Memory B cell (primary cell): ENCODE results near the gene NETO1.
A peak's percentile ranks its signal among the peaks of the same experiment; 100 is the strongest.

ENCODE experiments used
- ATAC-seq: fragments of 150-1000 bp; cut with Tn5 transposase; 2 replicates; pipeline ENCODE4 v1.10.0; 2021; ENCODE audit warnings: low read depth, mild to moderate bottlenecking, moderate library complexity
- DNase-seq, 2 donors: peaks; one replicate each; pipeline ENCODE4 v3.0.0; 2022; ENCODE audit warnings: low spot score in 2 of 2
- H3K27ac Mint-ChIP-seq: one replicate; pipeline ENCODE4 v1.8.0; 2022; ENCODE audit warnings: mild to moderate bottlenecking, moderate library complexity, mixed read lengths
- H3K27me3 Mint-ChIP-seq: one replicate; pipeline ENCODE4 v1.8.0; 2022; ENCODE audit warnings: mixed read lengths
- H3K36me3 Mint-ChIP-seq: one replicate; pipeline ENCODE4 v1.8.0; 2022; ENCODE audit warnings: mild to moderate bottlenecking, mixed read lengths
- H3K4me1 Mint-ChIP-seq: one replicate; pipeline ENCODE4 v1.8.0; 2022; ENCODE audit warnings: mixed read lengths
- H3K4me3 Mint-ChIP-seq: one replicate; pipeline ENCODE4 v1.8.0; 2022; ENCODE audit warnings: mild to moderate bottlenecking, moderate library complexity, mixed read lengths
- H3K9me3 Mint-ChIP-seq: one replicate; pipeline ENCODE4 v1.8.0; 2022; ENCODE audit warnings: mixed read lengths

The NETO1 gene

GRCh38 chr18:72867746-72868584 is at the start of gene NETO1:
Gene NETO1, minus strand, starts transcription at chr18:72867987. Its CDS starts 696 bp downstream, at chr18:72867291.
- H3K27me3 Mint-ChIP-seq = peaks cover 16% of the 10 kb centered on the region

GRCh38 chr18:72910045-72910444 is 42.3 kb upstream of the NETO1 start:
- Mint-ChIP-seq H3K36me3 (no peaks in the 10 kb centered on the region), H3K9me3 (no peaks in the 10 kb centered on the region), H3K27me3 (no peaks in the 10 kb centered on the region), H3K4me3 (no peak overlapping the region), H3K27ac (no peak overlapping the region), H3K4me1 (no peaks in the 10 kb centered on the region)
- ATAC-seq (no peak), DNase-seq (no peak)

More at GRCh38 chr18:72867746-72868584, at the start of gene NETO1:
- peaks cover 8% of the 10 kb centered on the region for H3K36me3 Mint-ChIP-seq
- H3K4me1 Mint-ChIP-seq = peaks cover 12% of the 10 kb centered on the region
- ATAC-seq (no peak), DNase-seq (no peak)
- H3K27ac Mint-ChIP-seq = no peak within 1 kb of the TSS
- H3K4me3 Mint-ChIP-seq = peak within 1 kb of the TSS; percentile 88
- peaks cover 4% of the 10 kb centered on the region for H3K9me3 Mint-ChIP-seq

- no peaks in the 10 kb centered on the region for H3K36me3 Mint-ChIP-seq
- peaks cover 2% of the 10 kb centered on the region for H3K27me3 Mint-ChIP-seq
- H3K27ac Mint-ChIP-seq = no peak overlapping the region
- no peak for DNase-seq
- no peaks in the 10 kb centered on the region for H3K9me3 Mint-ChIP-seq
- ATAC-seq = no peak
- H3K4me3 Mint-ChIP-seq = no peak overlapping the region
- H3K4me1 Mint-ChIP-seq = no peaks in the 10 kb centered on the region
Observed at GRCh38 chr18:72908181-72908580, 40.4 kb upstream of the NETO1 start.

GRCh38 chr18:72903033-72903432 is 35.2 kb upstream of the NETO1 start:
- Mint-ChIP-seq H3K36me3 (no peaks in the 10 kb centered on the region), H3K9me3 (peaks cover 1% of the 10 kb centered on the region), H3K27ac (no peak overlapping the region), H3K4me1 (no peaks in the 10 kb centered on the region), H3K4me3 (no peak overlapping the region), H3K27me3 (peaks cover 2% of the 10 kb centered on the region)
- no peak for ATAC-seq
- no peak for DNase-seq

- Mint-ChIP-seq H3K4me3 (no peak overlapping the region), H3K27me3 (peaks cover 2% of the 10 kb centered on the region), H3K9me3 (peaks cover 5% of the 10 kb centered on the region), H3K4me1 (no peaks in the 10 kb centered on the region), H3K36me3 (no peaks in the 10 kb centered on the region), H3K27ac (no peak overlapping the region)
- no peak for DNase-seq
- no peak for ATAC-seq
Observed at GRCh38 chr18:72899338-72899737, 31.6 kb upstream of the NETO1 start.

- peaks cover 5% of the 10 kb centered on the region for H3K9me3 Mint-ChIP-seq
- no peak overlapping the region for H3K27ac Mint-ChIP-seq
- no peaks in the 10 kb centered on the region for H3K27me3 Mint-ChIP-seq
- no peaks in the 10 kb centered on the region for H3K36me3 Mint-ChIP-seq
- no peaks in the 10 kb centered on the region for H3K4me1 Mint-ChIP-seq
- ATAC-seq (no peak), DNase-seq (no peak)
- no peak overlapping the region for H3K4me3 Mint-ChIP-seq
Observed at GRCh38 chr18:72898870-72899269, 31.1 kb upstream of the NETO1 start.

- Mint-ChIP-seq H3K9me3 (peaks cover 4% of the 10 kb centered on the region), H3K27ac (no peak overlapping the region), H3K27me3 (no peaks in the 10 kb centered on the region), H3K4me3 (no peak overlapping the region), H3K4me1 (no peaks in the 10 kb centered on the region), H3K36me3 (no peaks in the 10 kb centered on the region)
- peak in 1 of 2 donors; percentile 2 for DNase-seq
- ATAC-seq = peak; percentile 84
Observed at GRCh38 chr18:72895548-72895947, 27.8 kb upstream of the NETO1 start.

GRCh38 chr18:72878561-72878960 is 10.8 kb upstream of the NETO1 start:
- ATAC-seq (no peak), DNase-seq (no peak)
- no peaks in the 10 kb centered on the region for H3K27me3 Mint-ChIP-seq
- H3K9me3 Mint-ChIP-seq = peaks cover 4% of the 10 kb centered on the region
- H3K4me3 Mint-ChIP-seq = no peak overlapping the region
- no peaks in the 10 kb centered on the region for H3K36me3 Mint-ChIP-seq
- no peak overlapping the region for H3K27ac Mint-ChIP-seq
- no peaks in the 10 kb centered on the region for H3K4me1 Mint-ChIP-seq

GRCh38 chr18:72878143-72878542 is 10.4 kb upstream of the NETO1 start:
- H3K27ac Mint-ChIP-seq = no peak overlapping the region
- no peaks in the 10 kb centered on the region for H3K27me3 Mint-ChIP-seq
- no peak for DNase-seq
- peaks cover 4% of the 10 kb centered on the region for H3K9me3 Mint-ChIP-seq
- ATAC-seq = no peak
- no peak overlapping the region for H3K4me3 Mint-ChIP-seq
- H3K4me1 Mint-ChIP-seq = no peaks in the 10 kb centered on the region
- H3K36me3 Mint-ChIP-seq = no peaks in the 10 kb centered on the region

- Mint-ChIP-seq H3K4me1 (peaks cover 12% of the 10 kb centered on the region), H3K27ac (no peak overlapping the region), H3K36me3 (peaks cover 8% of the 10 kb centered on the region), H3K27me3 (peaks cover 15% of the 10 kb centered on the region), H3K9me3 (peaks cover 4% of the 10 kb centered on the region), H3K4me3 (no peak overlapping the region)
- ATAC-seq = no peak
- no peak for DNase-seq
Observed at GRCh38 chr18:72871091-72871490, 3.3 kb upstream of the NETO1 start.

- peak overlapping the region; percentile 74 for H3K4me3 Mint-ChIP-seq
- H3K4me1 Mint-ChIP-seq = peaks cover 12% of the 10 kb centered on the region
- peaks cover 4% of the 10 kb centered on the region for H3K9me3 Mint-ChIP-seq
- H3K27ac Mint-ChIP-seq = peak overlapping the region; percentile 26
- H3K27me3 Mint-ChIP-seq = peaks cover 16% of the 10 kb centered on the region
- DNase-seq (peak; percentile 11 to 14), ATAC-seq (peak; percentile 60)
- peaks cover 8% of the 10 kb centered on the region for H3K36me3 Mint-ChIP-seq
Observed at GRCh38 chr18:72869226-72870185, 1.7 kb upstream of the NETO1 start.

GRCh38 chr18:72868585-72869225 is 918 bp upstream of the NETO1 start:
- Mint-ChIP-seq H3K9me3 (peaks cover 4% of the 10 kb centered on the region), H3K36me3 (peaks cover 8% of the 10 kb centered on the region), H3K27ac (no peak overlapping the region), H3K4me3 (peak overlapping the region; percentile 74), H3K27me3 (peaks cover 16% of the 10 kb centered on the region), H3K4me1 (peaks cover 12% of the 10 kb centered on the region)
- ATAC-seq (no peak), DNase-seq (peak in 1 of 2 donors; percentile 18)

GRCh38 chr18:72866901-72867745 is 664 bp downstream of the NETO1 start:
- Mint-ChIP-seq H3K4me3 (peak overlapping the region; percentile 88), H3K27me3 (peaks cover 16% of the 10 kb centered on the region), H3K27ac (no peak overlapping the region), H3K9me3 (peaks cover 4% of the 10 kb centered on the region), H3K36me3 (peaks cover 8% of the 10 kb centered on the region), H3K4me1 (peaks cover 12% of the 10 kb centered on the region)
- ATAC-seq = peak; percentile 19
- DNase-seq = peak in 1 of 2 donors; percentile 14
